NCI-H2029 (cell line): ENCODE measurements around the gene IQSEC1.
A peak's percentile ranks its signal among the peaks of the same experiment; 100 is the strongest.

Experiments
- DNase-seq: peaks from one replicate; lab custom pipeline; 2025; lab: John Stamatoyannopoulos, UW

IQSEC1 gene

DNA sequence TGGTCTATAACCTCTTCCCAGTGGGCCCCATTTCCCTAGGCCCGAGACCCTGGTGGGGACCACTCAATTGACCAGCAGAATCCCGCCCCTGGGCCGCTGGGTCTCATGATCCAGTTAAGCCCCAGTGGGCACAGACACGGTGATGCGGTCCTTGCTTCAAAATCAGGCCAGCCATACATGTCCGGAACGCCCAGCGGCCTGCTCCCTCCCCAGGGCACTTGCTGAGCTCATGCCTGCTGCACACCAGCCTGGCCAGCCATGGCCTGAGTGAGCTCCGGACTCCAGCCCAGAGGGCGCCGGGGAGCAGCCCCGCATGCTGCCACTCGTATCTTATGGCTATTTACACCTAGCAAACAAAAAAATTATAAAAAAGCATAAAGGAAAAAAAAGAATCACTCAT is 34.4 kb upstream of the IQSEC1 start:
- no peak for DNase-seq

DNA sequence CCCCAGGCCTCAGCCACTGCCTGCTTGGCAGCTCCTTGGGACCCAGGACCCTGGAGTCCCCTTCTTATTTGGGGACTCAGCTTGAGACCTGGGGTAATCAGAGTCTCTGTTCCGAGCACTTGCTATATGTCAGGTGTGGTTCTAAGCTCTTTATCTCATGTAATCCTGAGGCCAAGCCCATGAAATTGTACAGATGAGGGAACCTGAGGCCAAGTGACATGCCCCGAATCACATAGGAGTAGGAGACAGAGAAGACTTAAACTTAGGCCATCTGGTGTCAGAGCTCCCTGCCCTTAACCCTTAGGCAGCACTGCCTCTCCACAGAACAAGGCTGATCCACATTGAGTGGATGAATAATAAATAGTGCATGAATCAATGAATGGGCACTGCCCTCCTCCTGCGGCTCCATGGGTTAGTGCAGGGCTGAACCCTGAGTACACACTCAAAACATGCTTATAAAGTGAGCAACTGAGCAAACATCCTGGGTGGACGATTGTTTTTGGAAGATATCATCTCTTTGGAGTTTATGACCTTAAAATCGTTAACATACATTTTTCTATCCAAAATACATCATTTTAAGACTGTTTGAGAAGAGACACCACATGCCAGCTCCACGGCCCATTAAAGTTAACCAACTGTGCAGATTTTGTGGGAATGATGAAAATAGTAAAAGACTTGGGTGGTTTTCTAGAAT is 33.2 kb upstream of the IQSEC1 start:
- peak; percentile 50 for DNase-seq

DNA sequence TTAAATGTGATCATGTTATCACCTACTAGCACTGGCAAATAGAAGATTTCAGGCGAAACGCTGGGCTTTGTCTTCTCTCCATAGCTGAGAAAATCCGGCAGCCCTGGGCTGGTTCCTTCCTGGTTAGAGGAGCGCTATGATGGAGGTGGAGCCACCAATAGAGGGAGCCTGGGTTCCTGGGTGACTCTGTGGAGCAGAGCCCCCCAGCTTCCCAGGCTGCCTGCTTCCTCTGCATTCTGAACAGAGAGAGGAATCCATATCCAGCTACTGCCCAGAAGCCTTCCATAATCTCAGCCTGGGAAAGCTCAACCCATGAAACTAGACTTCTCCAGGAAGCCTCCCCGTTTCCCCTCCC is 32.6 kb upstream of the IQSEC1 start:
- no peak for DNase-seq

DNA sequence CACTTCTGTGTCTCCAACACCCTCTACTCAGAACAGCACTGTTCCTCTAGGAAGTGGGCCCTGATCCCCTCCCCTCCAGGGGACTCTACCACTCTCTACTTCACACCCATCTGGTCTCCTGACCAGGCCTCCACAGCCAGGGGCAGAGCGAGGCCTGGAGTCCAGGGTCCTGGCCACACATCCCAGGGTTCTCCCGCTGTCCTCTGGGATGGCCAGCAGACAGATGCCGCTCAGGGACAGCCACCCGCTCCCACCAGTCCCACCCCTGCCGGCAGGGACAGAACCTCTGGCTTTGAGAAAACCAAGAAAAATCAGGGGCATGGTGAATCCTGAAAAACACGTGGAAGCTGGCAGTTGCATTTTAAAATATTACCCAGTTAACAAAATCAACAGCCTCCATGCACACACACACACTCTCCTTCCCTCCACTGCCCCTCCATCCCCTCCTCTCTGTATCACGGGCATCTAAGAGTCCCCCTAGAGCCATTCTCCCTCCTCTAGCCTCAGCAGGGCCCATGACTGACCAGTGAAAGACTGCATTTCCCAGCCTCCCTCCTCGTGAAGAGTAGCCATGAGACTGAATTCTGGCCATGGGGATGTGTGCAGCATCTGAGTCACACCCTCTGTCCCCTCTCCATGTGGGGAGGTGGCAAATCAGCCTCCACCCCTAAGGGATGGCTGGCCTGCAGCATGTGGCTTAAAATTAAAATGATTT is 32.1 kb upstream of the IQSEC1 start:
- no peak for DNase-seq

DNA sequence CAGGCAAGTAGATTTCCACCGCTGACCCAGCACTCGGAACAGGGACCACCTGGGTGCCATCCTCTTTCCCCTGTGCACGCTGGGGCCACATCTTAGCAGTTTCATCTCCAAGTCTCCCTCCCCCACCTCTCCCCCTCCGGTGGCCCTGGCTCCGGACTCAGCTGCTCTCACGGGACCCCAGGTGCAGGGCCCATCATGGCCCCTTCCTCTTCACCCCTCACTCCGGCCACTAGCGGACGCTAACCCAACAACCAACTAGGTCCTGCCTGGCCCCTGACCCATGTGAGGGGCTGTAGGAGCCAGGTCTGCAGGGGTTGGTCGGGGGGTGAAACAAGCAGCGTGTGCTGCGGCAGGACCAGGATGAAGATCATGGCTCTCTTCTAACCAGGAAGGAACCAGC is 31.3 kb upstream of the IQSEC1 start:
- DNase-seq = no peak

DNA sequence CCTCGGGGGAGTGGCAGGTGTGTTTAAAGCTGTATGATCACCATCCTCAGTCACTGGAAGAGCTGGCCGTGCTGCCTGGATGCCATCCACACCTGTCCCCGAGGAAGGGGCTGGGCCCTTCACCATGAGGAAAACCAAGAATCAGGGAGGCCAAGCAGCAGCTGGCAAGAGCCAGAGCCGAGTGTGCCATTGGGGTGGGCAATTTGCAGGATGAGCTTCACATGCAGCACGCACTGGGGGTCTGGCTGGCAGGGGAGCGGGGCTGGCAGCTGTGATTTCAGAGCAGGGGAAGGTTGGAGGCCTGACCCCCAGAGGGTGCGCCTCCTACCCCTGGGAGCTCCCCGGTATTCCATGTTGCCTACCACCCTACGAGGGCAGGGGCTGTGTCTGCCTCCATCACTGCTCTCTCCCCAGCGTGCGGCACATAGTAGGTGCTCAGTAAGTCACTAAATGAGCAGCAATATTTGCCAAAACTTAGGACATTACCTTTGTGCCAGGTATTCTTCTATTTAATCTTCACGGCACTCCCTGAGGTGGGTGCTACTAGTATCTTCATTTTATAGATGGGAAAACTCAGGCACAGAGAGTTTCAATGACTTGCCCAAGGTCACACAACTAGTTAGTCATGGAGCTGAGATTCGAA is 30.3 kb upstream of the IQSEC1 start:
- DNase-seq = no peak

DNA sequence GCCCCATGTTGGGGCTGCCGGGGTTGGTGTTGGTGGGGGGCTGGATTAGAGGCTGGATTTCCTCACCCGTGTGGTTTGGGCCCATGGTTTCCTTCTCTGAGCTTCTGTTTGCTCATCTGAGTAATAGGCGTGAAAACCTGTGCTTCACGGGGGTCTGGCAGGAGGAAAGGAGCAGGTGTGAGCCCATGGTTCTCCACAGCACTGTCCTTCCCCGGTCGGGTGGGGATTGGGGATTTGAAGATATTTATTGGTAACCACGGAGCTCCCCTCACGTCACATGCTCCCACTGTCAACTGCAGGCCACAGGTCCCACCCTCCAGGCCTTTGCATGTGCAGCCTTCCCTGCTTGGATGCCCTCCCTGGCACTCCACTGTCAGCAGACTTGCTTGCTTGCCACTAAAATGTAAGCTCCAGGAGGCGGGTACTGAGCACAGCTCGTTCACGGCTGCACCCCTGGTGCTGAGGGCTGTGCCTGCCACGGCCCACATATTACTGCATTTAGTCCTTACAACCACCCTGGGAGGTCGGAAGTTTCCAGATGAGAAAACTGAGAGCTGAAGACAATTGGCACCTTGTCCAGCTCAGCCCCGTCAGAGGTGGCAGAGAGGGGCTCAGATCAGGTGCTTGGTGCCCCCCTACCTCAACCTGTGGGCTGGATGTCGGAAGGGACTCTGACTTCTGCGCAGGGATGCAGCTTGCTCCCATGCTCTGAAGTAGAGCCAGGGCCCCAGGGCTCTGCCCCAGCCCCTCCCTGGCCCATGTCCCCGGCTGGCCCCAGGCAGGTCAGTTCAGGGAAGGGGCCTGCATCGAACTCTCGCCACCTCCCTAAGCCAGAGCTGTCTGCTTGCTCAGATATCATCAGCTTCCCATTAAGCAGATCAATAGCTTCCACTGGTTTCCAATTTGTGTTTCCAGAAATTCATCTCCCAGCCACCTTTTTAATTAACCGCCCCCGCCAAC is 29.4 kb upstream of the IQSEC1 start:
- DNase-seq = no peak

DNA sequence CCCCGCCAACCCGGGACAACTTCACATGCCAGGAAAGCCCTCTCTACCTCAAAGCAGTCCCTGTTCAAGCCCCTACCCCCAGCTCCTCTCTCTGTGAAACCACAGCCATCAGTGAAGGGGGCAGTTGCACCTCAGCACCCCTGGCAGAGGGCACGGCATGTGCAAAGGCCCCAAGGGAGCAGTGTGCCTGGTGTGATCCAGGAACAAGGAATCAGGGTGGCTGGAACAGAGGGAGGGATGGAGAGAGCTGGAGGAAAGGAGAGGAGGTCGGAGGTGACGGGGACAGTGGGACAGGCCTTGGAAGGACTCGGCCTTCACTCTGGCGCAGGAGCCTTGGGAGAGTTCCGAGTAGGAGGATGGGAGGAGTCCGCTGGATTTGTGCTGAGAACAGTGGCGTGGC is 26.5 kb upstream of the IQSEC1 start:
- no peak for DNase-seq

DNA sequence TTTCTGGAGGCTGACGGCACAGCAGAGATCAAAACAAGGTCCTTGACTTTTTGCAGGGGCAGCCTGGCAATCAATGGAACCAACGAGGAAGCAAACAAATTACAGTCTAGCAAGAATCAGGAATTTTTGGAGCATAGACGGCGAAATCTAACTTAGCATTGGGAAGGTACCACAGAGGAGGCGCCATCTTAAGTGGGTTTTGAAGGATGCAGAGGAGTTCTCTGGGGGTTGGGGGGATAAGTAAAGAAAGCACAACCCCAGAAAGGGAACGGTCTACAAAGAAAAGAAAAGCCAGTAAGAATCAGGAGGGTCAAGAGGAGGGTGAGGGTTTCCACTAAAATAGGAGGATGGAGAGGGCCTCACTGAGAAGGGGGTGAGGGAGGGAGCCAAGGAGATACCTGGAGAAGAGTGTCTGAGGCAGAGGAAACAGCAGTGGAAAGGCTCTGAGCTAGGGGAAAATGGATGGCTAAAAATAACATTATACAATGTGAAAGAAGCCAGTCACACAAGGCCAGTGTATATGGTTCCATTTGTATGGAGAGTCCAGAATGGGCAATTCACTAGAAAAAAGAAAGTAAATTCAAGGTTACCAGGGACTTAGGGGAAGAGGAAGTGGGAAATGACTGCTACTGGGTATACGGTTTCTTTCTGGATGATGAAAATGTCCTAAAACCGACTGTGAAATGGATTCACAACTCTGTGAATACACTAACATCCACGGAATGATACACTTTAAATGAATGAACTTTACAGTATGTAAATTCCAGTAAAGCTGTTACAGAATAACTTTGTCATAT is 25.2 kb upstream of the IQSEC1 start:
- no peak for DNase-seq

DNA sequence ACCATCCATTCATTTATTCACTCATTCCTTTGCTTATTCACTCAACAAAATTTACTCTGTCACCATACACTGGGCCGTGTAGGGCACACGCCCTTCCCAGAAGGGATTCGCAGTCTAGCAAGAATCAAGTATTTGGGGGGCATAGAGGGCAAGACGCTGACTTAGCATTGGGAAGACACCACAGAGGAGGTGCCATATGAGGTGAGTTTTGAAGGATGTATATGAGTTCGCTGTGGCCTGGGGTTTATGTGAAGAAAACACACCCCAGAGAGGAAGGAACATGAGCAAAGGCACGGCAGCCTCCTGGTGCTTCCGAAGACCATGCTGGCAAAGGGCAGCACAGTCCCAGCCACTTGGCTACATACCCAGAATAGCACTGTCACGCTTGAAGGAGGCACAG is 23.1 kb upstream of the IQSEC1 start:
- DNase-seq = no peak

DNA sequence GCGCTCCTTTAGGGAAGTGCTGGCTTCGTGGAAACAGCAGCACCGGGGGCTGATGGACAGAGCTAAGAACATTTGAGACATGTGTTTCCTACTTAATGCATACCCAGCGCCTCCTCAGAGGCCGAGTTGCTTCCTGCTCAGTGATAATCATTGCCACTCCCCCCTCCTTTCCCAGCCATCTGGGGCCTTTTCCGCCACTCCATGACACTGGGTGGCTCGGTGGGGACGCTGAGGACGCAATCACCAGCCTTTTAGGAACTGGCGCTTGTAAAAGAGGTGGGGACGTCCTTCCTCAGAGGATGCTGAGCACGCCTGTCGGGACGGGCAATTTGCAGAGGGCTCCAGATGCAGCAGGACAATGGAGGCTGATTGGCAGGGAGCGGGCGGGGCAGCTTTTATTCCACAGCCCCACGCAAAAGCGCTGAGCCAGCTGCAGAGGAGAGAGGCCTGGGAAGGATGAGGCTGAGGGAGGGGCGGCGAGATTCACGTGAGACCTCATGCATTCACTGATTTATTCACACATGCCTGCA is 22.2 kb upstream of the IQSEC1 start:
- no peak for DNase-seq

DNA sequence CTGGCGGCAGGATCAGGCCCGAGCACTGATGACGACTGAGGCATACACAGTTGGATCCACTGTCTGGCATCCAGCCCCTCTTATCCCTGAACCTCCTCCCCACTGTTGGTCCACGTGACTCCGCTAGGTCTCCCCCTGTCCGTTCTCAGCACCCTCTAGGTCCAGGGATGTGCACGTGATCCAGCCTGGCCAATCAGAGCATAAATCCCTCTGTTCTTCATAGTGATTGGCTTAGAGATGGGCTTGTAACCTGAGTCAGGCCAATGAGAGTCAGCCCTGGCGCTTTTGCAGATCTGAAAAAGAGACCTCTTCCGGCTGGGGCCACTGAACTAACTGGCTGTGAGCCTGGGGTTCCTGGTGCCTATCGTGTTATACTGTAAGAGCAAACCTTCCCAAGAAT is 20.5 kb upstream of the IQSEC1 start:
- no peak for DNase-seq

DNA sequence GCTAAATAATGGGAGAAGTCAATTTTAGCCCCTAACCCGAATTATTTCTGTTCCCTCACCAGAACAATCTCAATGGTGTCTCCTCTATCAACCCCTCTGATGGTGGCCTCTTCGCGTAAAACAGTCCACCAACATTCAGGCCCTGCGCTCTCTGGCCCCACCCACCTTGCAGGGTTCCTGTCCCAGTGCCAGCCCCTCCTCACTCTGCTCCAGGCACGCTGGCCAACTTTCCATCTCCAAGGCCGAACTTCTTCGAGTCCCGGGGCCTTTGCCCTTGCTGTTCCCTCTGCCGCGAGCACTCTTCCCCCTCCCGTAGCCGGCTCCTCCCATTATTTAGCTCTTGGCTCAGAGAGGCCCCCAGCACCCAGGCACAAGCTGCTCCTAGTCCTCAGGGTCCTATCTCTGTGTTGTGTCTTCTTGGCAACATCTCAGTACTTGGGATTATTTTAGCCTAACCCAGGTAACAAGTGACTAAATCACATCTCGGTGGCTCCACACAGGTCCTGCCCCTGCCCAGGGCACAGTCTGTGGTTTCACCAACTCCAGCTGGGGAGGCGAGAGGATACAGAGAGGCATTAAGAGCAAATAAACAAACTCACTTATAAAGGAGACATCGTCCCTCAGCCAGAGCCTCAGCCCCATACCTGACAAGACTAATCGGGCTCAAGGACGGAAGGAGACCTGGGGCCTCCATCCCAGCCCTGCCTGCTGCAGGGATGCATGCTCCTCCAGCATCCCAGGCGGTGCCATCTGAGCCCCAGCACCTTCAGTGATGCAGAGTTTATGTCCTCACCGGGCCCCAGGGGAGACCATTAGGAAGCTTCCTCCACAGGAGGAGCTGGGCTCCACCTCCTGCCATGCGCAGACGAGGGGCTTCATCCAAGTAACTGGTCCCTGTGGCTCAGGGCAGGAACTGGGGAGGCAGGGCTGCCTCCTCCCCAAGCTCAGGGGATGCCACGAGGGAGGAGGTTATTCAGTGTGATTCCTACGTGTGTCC is 19.7 kb upstream of the IQSEC1 start:
- DNase-seq = no peak

DNA sequence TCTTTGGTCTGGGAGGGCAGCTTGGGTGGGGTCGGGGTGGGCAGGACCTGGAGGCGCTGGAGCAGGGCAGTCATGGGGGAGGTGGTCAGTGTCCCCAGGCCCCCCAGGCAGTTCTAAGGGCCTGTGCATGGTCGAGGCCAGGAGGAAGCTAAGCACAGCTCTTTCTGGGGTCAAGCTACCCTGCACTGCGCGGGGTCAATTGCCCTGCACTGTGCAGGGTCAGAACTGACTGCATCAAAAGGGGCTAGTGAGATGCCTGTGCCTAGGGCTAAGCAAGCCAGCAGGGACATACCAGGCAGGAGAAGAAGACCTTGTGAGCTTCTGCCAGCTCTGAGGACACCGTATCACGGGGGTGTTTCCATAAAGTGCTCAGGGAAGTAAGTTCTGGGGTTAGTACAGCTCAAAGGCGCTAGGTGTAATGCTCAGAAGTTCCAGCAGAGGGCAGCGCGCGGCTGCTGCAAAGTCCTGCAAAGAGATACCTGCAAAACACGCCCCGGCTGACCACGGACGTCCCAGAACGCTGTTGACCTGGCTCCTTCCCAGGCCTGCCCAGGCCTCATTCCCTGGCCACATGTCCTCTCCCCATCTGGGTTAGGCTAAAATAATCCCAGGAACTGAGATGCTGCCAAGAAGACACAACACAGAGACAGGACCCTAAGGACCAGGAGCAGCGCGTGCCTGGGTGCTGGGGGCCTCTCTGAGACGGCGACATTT is 18.8 kb upstream of the IQSEC1 start:
- DNase-seq = peak; percentile 60

DNA sequence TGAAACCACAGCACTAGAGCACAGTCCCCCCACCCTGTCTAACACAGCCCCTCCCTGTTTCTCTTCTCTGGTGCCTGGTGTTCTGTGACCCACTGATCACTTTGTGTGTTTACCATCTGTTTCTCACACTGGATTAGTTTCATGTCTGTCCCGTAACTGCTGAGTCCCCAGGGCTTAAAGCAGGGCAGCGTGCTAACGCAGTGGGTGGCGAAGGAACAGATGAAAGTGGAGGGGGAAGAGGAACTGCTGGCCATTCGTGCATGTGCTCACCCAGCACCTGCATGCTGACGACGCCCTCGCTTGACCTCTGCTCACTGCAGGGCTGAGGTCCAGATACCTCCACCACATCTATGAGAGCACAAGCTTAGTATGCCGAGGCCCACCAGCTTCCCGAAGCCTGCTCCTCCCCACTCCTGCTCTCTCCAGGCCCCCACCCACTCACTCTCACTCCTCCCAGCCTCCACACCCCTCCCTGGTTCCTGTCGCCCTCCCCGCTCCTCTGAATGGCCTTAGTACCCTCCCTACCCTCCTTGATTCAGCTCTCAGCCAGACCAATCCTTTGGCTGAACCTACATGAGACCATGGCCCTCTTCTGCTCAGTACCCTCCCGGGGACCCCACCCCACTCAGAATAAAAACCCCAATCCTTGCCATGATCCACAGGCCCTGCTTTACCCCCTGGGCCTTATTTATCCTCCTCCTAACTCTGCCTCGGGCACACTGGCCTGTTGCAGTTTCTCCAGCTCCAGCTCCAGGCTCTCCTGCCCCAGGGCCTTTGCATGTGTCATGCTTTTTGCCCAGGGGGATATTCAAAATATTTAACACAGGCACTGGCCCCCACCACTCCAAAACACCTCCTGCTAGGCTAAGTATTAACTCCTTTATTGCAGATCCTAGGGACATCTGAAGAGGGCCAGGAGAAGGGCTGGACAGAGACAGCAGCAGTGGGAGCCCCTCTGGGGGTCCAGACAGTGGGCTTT is 15.1 kb upstream of the IQSEC1 start:
- DNase-seq = no peak

DNA sequence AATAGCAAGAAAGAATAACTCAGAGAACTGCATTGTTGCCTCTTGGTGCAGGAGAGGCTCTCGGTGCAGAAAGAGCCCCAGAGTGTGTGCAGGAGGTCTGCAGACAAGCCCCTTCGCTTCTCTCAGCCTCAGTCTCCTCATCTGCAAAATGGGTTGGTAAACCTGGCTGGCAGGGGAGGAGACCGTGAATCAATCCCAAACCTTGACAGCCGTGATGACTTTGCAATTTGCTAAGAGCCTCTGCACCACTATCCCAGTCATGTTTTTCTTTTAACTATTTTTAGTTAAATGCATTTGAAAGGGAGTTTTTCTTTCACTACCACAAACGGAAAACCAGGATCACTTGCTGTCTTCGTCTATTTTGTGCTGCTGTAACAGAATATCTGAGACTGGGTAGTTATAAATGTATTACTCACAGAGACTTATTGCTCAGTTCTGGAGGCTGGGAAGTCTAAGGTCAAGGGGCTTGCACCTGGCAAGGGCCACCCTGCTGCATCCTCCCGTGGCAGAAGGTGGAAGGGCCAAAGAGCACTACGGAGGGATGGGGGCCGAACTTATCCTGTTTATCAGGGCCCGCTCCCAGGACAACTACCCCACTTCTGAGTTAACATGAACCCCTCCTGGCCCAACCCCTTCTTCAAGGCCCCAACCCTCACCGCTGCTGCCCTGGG is 14.2 kb upstream of the IQSEC1 start:
- DNase-seq = no peak

DNA sequence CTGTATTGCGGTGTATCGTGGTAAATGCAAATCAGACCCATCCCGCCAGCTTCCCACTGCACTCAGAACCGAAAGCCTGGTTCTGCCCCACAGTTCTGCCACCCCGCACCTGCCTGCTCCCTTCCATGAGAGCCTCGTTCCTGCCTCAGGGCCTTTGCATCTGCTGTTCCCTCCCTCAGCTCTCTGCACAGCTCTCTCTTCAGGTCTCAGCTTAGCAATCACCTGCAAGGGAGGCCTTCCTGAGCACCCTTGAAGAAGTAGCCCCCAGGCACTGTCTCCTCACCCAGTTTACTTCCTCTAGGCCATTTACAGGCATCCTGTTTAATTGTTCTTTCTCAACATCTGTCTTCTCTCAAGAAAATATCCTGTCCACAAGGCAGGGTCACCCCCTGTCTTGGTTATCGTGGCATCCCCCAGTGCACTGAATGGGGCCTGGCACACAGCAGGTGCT is 13.3 kb upstream of the IQSEC1 start:
- no peak for DNase-seq

DNA sequence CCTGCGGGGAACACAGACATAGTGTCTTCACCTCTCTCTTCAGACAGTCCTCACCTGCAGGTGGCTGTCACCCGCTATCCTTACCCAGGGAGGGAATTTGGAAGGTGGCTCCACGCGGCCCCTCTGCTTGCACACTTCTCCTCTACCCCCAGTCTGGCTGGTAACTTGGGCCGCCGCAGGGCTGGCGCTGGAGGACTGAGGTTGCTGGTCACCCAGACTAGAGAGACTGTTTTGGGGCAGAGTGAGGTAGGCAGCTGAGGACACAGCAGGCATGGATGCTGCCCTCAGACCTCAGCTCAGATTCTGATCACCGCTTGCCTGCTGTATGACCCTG is 12.6 kb upstream of the IQSEC1 start:
- no peak for DNase-seq
